CD14-positive monocyte (primary cell): Measurements from ENCODE around the gene FFAR2. TPM values are rescaled to one million over a fixed set of nuclear protein-coding genes. Genes with fewer than 3 reads are reported as not detected.

Experiments
- DNase-seq, 3 donors: peaks; one replicate each; pipeline ENCODE4 v3.0.0-alpha.2; 2011 to 2022
- H2AFZ ChIP-seq: 2 replicates; pipeline ENCODE4 v1.6.0; 2012; ENCODE audit warnings: mild to moderate bottlenecking, low read depth, low read length, inconsistent platforms; ENCODE audit not compliant: insufficient read depth, poor library complexity, severe bottlenecking
- H3K27ac ChIP-seq, 2 donors: 1 replicate in 1 of 2; 2 replicates in 1 of 2; pipeline ENCODE4 v1.5.1; 2012 to 2013; ENCODE audit warnings: low read length in 2 of 2, control low read depth in 1 of 2, inconsistent platforms in 1 of 2, low read depth in 1 of 2, mild to moderate bottlenecking in 1 of 2
- H3K27me3 ChIP-seq, 2 donors: one replicate each; pipeline versions ENCODE4 v1.6.0 to v1.6.1; 2011 to 2013; ENCODE audit warnings: low read length in 2 of 2; ENCODE audit not compliant: control insufficient read depth in 2 of 2, insufficient read depth in 2 of 2
- H3K36me3 ChIP-seq, 2 donors: replicated peaks in 1 of 2; 1 replicate in 1 of 2; 2 replicates in 1 of 2; pipeline versions ENCODE4 v1.5.1 to v1.6.1; 2012 to 2013; ENCODE audit warnings: low read length in 2 of 2, control low read depth in 1 of 2, inconsistent platforms in 1 of 2, mild to moderate bottlenecking in 1 of 2; ENCODE audit not compliant: insufficient read depth in 2 of 2, control insufficient read depth in 1 of 2
- H3K4me1 ChIP-seq, 2 donors: 1 replicate in 1 of 2; 2 replicates in 1 of 2; pipeline versions ENCODE4 v1.5.1 to v1.6.1; 2012 to 2013; ENCODE audit warnings: low read length in 2 of 2, control low read depth in 1 of 2, inconsistent platforms in 1 of 2, mild to moderate bottlenecking in 1 of 2, moderate library complexity in 1 of 2; ENCODE audit not compliant: insufficient read depth in 2 of 2, control insufficient read depth in 1 of 2
- H3K4me2 ChIP-seq: replicated peaks from 2 replicates; pipeline ENCODE3; 2012; ENCODE audit warnings: low read length, moderate library complexity, mild to moderate bottlenecking; ENCODE audit not compliant: poor library complexity, severe bottlenecking; ENCODE audit errors: extremely low read depth
- H3K4me3 ChIP-seq, 3 experiments: fragments of 200-600 bp in 1 of 3; sonication (generic) in 1 of 3; replicated peaks in 1 of 3; 1 replicate in 2 of 3; 2 replicates in 1 of 3; pipeline ENCODE4 v1.5.1; 2011 to 2013; ENCODE audit warnings: low read length in 3 of 3, mild to moderate bottlenecking in 3 of 3, control low read depth in 2 of 3, low read depth in 2 of 3, inconsistent platforms in 1 of 3, moderate library complexity in 1 of 3
- H3K79me2 ChIP-seq: 2 replicates; pipeline ENCODE4 v1.6.0; 2012; ENCODE audit warnings: mild to moderate bottlenecking, control low read depth, inconsistent platforms, low read length, moderate library complexity; ENCODE audit not compliant: insufficient read depth
- H3K9ac ChIP-seq: 2 replicates; pipeline ENCODE4 v1.6.0; 2017; ENCODE audit warnings: low read length, mild to moderate bottlenecking; ENCODE audit not compliant: insufficient read depth, poor library complexity, severe bottlenecking
- H3K9me3 ChIP-seq, 2 donors: replicated peaks in 1 of 2; 1 replicate in 1 of 2; 2 replicates in 1 of 2; pipeline versions ENCODE4 v1.5.1 to v1.6.1; 2012 to 2013; ENCODE audit warnings: low read length in 2 of 2, control low read depth in 1 of 2; ENCODE audit not compliant: control insufficient read depth in 1 of 2, insufficient read depth in 1 of 2
- H4K20me1 ChIP-seq: 2 replicates; pipeline ENCODE4 v1.6.0; 2012; ENCODE audit warnings: mild to moderate bottlenecking, low read length, control low read depth, moderate library complexity; ENCODE audit not compliant: insufficient read depth
- H3K27ac Mint-ChIP-seq, 7 donors: one replicate each; pipeline ENCODE4 v1.8.0; 2020; ENCODE audit warnings: mild to moderate bottlenecking in 7 of 7, mixed read lengths in 7 of 7, moderate library complexity in 6 of 7, inconsistent platforms in 2 of 7
- H3K27me3 Mint-ChIP-seq, 3 donors: one replicate each; pipeline ENCODE4 v1.8.0; 2021 to 2022; ENCODE audit warnings: low read depth in 3 of 3, mild to moderate bottlenecking in 3 of 3, mixed read lengths in 3 of 3, moderate library complexity in 3 of 3, inconsistent platforms in 1 of 3
- H3K36me3 Mint-ChIP-seq, 2 donors: one replicate each; pipeline ENCODE4 v1.8.0; 2020; ENCODE audit warnings: mixed read lengths in 2 of 2, inconsistent platforms in 1 of 2, mild to moderate bottlenecking in 1 of 2
- H3K4me1 Mint-ChIP-seq: one replicate; pipeline ENCODE4 v1.8.0; 2020; ENCODE audit warnings: mild to moderate bottlenecking, mixed read lengths
- H3K4me3 Mint-ChIP-seq, 2 donors: one replicate each; pipeline ENCODE4 v1.8.0; 2020; ENCODE audit warnings: mild to moderate bottlenecking in 2 of 2, mixed read lengths in 2 of 2, moderate library complexity in 1 of 2
- H3K9me3 Mint-ChIP-seq, 7 donors: one replicate each; pipeline ENCODE4 v1.8.0; 2020 to 2022; ENCODE audit warnings: mixed read lengths in 7 of 7, mild to moderate bottlenecking in 6 of 7, moderate library complexity in 6 of 7, inconsistent platforms in 2 of 7
- WGBS: methylation state at CpG from one replicate; pipeline ENCODE4 v1.1.5; 2013; ENCODE audit warnings: missing lambda C conversion rate; ENCODE audit not compliant: insufficient coverage; 5-methylcytosine and 5-hydroxymethylcytosine counted together
- intact Hi-C, 2 donors: fragments of 100-400 bp; cut with micrococcal nuclease; formaldehyde crosslinking; loops; one replicate each; pipeline versions ENCODE4 v1.15.0 to v1.15.1; 2023
- polyA plus RNA-seq, 3 donors: library from polyadenylated mRNA; depleted of rRNA in 1 of 3; unstranded in 2 of 3; stranded (reverse) in 1 of 3; fragments of 300-500 nt in 2 of 3; fragments of >200 nt in 1 of 3; fragmentation: Illumina TruSeq in 2 of 3; gene quantifications; 1 replicate in 2 of 3; 2 replicates in 1 of 3; pipeline ENCODE4 v1.2.3, GENCODE V29; 2012 to 2021
- TF ChIP-seq, protein P1 (sequence below): fragments of 200-600 bp; IDR thresholded peaks from one replicate; pipeline ENCODE4 v1.8.0; 2022; ENCODE audit warnings: antibody characterized with exemption, mild to moderate bottlenecking

The FFAR2 gene
- polyA plus RNA-seq, 3 donors, result 5.7 to 38.7 (median 10.8) TPM

DNA sequence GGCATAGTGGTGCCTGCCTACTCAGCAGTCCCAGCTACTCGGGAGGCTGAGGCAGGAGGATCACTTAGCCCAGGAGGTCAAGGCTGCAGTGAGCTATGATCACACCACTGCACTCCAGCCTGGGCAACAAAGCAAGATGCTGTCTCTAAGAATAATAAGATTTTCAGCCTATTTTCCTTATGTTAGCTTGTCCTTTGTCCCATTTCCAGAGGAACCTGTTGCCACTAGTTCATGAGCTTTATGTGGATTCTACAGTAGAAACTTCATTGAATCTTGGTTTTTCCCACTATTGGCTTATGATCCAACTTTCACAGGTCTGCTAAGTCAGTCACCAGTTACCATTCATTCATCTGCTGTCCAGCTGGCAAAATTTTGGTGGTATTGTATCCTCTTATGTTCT, 18.2 kb downstream of the FFAR2 start:
- 80% methylated on average over 1 of the region's 1 CpG for WGBS
- Histone ChIP-seq H3K9ac (no peak overlapping the region), H3K27me3 (no peaks in the 10 kb centered on the region), H3K27ac (no peak overlapping the region), H3K4me2 (no peak overlapping the region), H3K4me3 (no peak overlapping the region), H4K20me1 (no peaks in the 10 kb centered on the region), H3K9me3 (no peaks in the 10 kb centered on the region), H2AFZ (no peak overlapping the region), H3K79me2 (no peaks in the 10 kb centered on the region), H3K4me1 (peaks cover 27 to 34% of the 10 kb centered on the region in 2 donors), H3K36me3 (no peaks in the 10 kb centered on the region)
- H3K9me3 Mint-ChIP-seq, result no peaks in the 10 kb centered on the region
- H3K4me1 Mint-ChIP-seq, result peaks cover 38% of the 10 kb centered on the region
- H3K27ac Mint-ChIP-seq, result no peak overlapping the region
- no peak overlapping the region for H3K4me3 Mint-ChIP-seq
- TF ChIP-seq, protein P1, sequence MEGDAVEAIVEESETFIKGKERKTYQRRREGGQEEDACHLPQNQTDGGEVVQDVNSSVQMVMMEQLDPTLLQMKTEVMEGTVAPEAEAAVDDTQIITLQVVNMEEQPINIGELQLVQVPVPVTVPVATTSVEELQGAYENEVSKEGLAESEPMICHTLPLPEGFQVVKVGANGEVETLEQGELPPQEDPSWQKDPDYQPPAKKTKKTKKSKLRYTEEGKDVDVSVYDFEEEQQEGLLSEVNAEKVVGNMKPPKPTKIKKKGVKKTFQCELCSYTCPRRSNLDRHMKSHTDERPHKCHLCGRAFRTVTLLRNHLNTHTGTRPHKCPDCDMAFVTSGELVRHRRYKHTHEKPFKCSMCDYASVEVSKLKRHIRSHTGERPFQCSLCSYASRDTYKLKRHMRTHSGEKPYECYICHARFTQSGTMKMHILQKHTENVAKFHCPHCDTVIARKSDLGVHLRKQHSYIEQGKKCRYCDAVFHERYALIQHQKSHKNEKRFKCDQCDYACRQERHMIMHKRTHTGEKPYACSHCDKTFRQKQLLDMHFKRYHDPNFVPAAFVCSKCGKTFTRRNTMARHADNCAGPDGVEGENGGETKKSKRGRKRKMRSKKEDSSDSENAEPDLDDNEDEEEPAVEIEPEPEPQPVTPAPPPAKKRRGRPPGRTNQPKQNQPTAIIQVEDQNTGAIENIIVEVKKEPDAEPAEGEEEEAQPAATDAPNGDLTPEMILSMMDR, result no peak
- peaks cover 0 to 4% of the 10 kb centered on the region in 2 donors for H3K36me3 Mint-ChIP-seq
- H3K27me3 Mint-ChIP-seq, result peaks cover 0 to 4% (median 0%) of the 10 kb centered on the region in 3 donors
- no peak for DNase-seq
- intact Hi-C loops, result loop anchor here in 1 of 2 donors (10.0 kb wide), 1 partner anchor 251 kb away; no protein-coding TSS in a partner anchor

DNA sequence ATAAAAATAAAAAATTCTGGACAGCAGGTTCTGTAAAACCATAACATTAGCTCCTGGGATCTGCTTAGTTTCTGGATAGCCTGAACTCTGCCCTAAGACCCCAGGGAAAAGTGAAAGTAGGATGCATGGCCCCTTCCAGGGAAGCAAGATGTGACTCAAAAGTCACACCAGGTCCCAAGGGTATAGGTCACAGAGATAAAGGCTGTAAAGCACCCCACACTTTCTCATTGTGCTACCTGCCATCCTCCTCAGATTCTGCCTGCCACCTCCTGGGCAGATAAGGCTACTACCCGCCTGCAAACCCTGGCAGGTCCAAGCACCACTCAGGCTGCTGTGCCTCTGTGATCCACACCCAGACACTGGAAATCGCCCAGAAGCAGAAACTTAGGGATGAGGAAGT, 20.6 kb downstream of the FFAR2 start:
- H3K4me1 Mint-ChIP-seq, result peaks cover 18% of the 10 kb centered on the region
- TF ChIP-seq, protein P1, result peak; percentile 85

More for the DNA sequence above, 20.6 kb downstream of the FFAR2 start:
- Histone ChIP-seq H3K36me3 (no peaks in the 10 kb centered on the region), H3K79me2 (no peaks in the 10 kb centered on the region), H3K4me3 (no peak overlapping the region), H3K9me3 (no peaks in the 10 kb centered on the region), H3K4me2 (no peak overlapping the region), H3K27me3 (no peaks in the 10 kb centered on the region), H3K9ac (no peak overlapping the region), H2AFZ (no peak overlapping the region), H3K27ac (no peak overlapping the region), H4K20me1 (no peaks in the 10 kb centered on the region), H3K4me1 (peaks cover 5 to 11% of the 10 kb centered on the region in 2 donors)
- H3K36me3 Mint-ChIP-seq, result peaks cover 0 to 4% of the 10 kb centered on the region in 2 donors
- no peaks in the 10 kb centered on the region for H3K9me3 Mint-ChIP-seq
- intact Hi-C loops, result loop anchor here (1.0 to 10.0 kb wide), 3 partner anchors 48 to 254 kb away; no protein-coding TSS in a partner anchor
- peaks cover 0 to 4% (median 0%) of the 10 kb centered on the region in 3 donors for H3K27me3 Mint-ChIP-seq
- peak; percentile 67 to 84 (median 72) for DNase-seq
- H3K4me3 Mint-ChIP-seq, result no peak overlapping the region
- peak overlapping the region in 3 of 7 donors; percentile 19 to 41 (median 36) for H3K27ac Mint-ChIP-seq
- no CpG with 5 or more reads among the region's 2 CpGs for WGBS
